Testis (tissue), 2 donors: ENCODE results near the gene ARHGAP20.

Source experiments
- CTCF ChIP-seq, 3 experiments: fragments of 450-650 bp in 2 of 3; fragments of 200-600 bp in 1 of 3; sonication (generic) in 1 of 3; IDR thresholded peaks; one replicate each; pipeline ENCODE4 v1.5.1; 2016 to 2019; ENCODE audit warnings: antibody characterized with exemption in 3 of 3, mild to moderate bottlenecking in 2 of 3, moderate library complexity in 1 of 3
- POLR2A ChIP-seq: fragments of 450-650 bp; IDR thresholded peaks from one replicate; pipeline ENCODE4 v1.6.1; 2017; ENCODE audit warnings: antibody characterized with exemption, mild to moderate bottlenecking, moderate library complexity

GRCh38 chr11:110691926-110692325, 20.3 kb downstream of the ARHGAP20 start:
- no peak for TF ChIP-seq CTCF (IDR thresholded peaks at IDR 0.05)
- no peak for TF ChIP-seq POLR2A
